IMR-90 (cell line): ENCODE data around the gene DLGAP4. TPM values are rescaled to one million over a fixed set of nuclear protein-coding genes. Genes with fewer than 3 reads are reported as not detected.

Experiments
- ATAC-seq: fragments of 200-7000 bp; cut with Tn5 transposase; 2 replicates; pipeline ENCODE4 v1.9.1; 2020; ENCODE audit warnings: low read depth, mild to moderate bottlenecking, moderate library complexity
- BruUV-seq: library from RNA; stranded (reverse); fragments of 400-500 nt; replicated peaks from 2 replicates; lab custom pipeline; 2021; lab: Mats Ljungman, UMichigan
- CTCF ChIA-PET: fragments of 300-600 bp; formaldehyde crosslinking; extraction: SDS; loops from one replicate; lab custom pipeline; 2021; ENCODE audit warnings: antibody characterized with exemption; lab: Yijun Ruan, JAX
- POLR2A ChIA-PET: fragments of 300-600 bp; sonication (Branson Sonifier 250); formaldehyde crosslinking; loops from one replicate; lab custom pipeline; 2022; ENCODE audit warnings: antibody characterized with exemption; ENCODE audit not compliant: unreplicated experiment; lab: Charles Lee
- DNase-seq: peaks from one replicate; pipeline ENCODE4 v3.0.0; 2013
- H2AFZ ChIP-seq: replicated peaks from 2 replicates; pipeline ENCODE3; 2013; ENCODE audit warnings: low read length, mild to moderate bottlenecking; ENCODE audit not compliant: poor library complexity
- H2AK5ac ChIP-seq: 2 replicates; pipeline ENCODE4 v1.6.1; 2013; ENCODE audit warnings: low read depth, low read length, inconsistent platforms
- H2AK9ac ChIP-seq: replicated peaks from 2 replicates; pipeline ENCODE3; 2013; ENCODE audit warnings: mild to moderate bottlenecking, low read depth, low read length, moderate library complexity; ENCODE audit not compliant: poor library complexity
- H2BK120ac ChIP-seq: 2 replicates; pipeline ENCODE4 v1.6.1; 2013; ENCODE audit warnings: low read depth, low read length, inconsistent platforms
- H2BK15ac ChIP-seq: 3 replicates; pipeline ENCODE4 v1.6.1; 2013; ENCODE audit warnings: low read depth, low read length, inconsistent platforms
- H2BK20ac ChIP-seq: 2 replicates; pipeline ENCODE4 v1.6.1; 2013; ENCODE audit warnings: low read depth, mild to moderate bottlenecking, inconsistent platforms, low read length, moderate library complexity
- H2BK5ac ChIP-seq: 2 replicates; pipeline ENCODE4 v1.6.1; 2013; ENCODE audit warnings: mild to moderate bottlenecking, low read depth, low read length, inconsistent platforms; ENCODE audit not compliant: poor library complexity, severe bottlenecking
- H3K14ac ChIP-seq: replicated peaks from 2 replicates; pipeline ENCODE4 v1.6.1; 2013; ENCODE audit warnings: low read depth, low read length, inconsistent platforms
- H3K18ac ChIP-seq: 2 replicates; pipeline ENCODE4 v1.6.1; 2013; ENCODE audit warnings: low read depth, low read length, control low read depth
- H3K23ac ChIP-seq: 2 replicates; pipeline ENCODE4 v1.6.1; 2013; ENCODE audit warnings: low read depth, low read length, inconsistent platforms
- H3K27ac ChIP-seq: 2 replicates; pipeline ENCODE4 v1.5.1; 2013; ENCODE audit warnings: mild to moderate bottlenecking, control low read depth, low read length; ENCODE audit not compliant: insufficient read depth
- H3K27me3 ChIP-seq: 2 replicates; pipeline ENCODE4 v1.6.1; 2013; ENCODE audit warnings: low read length; ENCODE audit not compliant: control insufficient read depth, insufficient read depth
- H3K36me3 ChIP-seq: 2 replicates; pipeline ENCODE4 v1.6.1; 2013; ENCODE audit warnings: low read length, mixed read lengths; ENCODE audit not compliant: control insufficient read depth, insufficient read depth
- H3K4ac ChIP-seq: 2 replicates; pipeline ENCODE4 v1.6.1; 2013; ENCODE audit warnings: low read depth, low read length, inconsistent platforms
- H3K4me1 ChIP-seq: 2 replicates; pipeline ENCODE4 v1.6.1; 2013; ENCODE audit warnings: low read length, mixed read lengths; ENCODE audit not compliant: control insufficient read depth, insufficient read depth
- H3K4me2 ChIP-seq: 2 replicates; pipeline ENCODE4 v1.6.1; 2013; ENCODE audit warnings: low read depth, mild to moderate bottlenecking, control low read depth, low read length, moderate library complexity
- H3K4me3 ChIP-seq: 2 replicates; pipeline ENCODE4 v1.5.1; 2013; ENCODE audit warnings: low read depth, mild to moderate bottlenecking, control low read depth, low read length, moderate library complexity; ENCODE audit not compliant: insufficient read depth
- H3K56ac ChIP-seq: 2 replicates; pipeline ENCODE4 v1.6.1; 2013; ENCODE audit warnings: low read length, inconsistent platforms; ENCODE audit not compliant: insufficient read depth; ENCODE audit errors: extremely low read depth
- H3K79me1 ChIP-seq, 2 experiments: 2 replicates each; pipeline ENCODE4 v1.6.1; 2013; ENCODE audit warnings: low read length in 2 of 2, inconsistent platforms in 1 of 2, low read depth in 1 of 2
- H3K9ac ChIP-seq: 2 replicates; pipeline ENCODE4 v1.6.1; 2013; ENCODE audit warnings: low read depth, low read length, control low read depth
- H3K9me1 ChIP-seq: 2 replicates; pipeline ENCODE4 v1.6.1; 2013; ENCODE audit warnings: low read length, inconsistent platforms; ENCODE audit not compliant: insufficient read depth
- H3K9me3 ChIP-seq: 2 replicates; pipeline ENCODE4 v1.6.1; 2013; ENCODE audit warnings: low read length; ENCODE audit not compliant: control insufficient read depth, insufficient read depth
- H4K20me1 ChIP-seq: 2 replicates; pipeline ENCODE4 v1.6.1; 2013; ENCODE audit warnings: low read length, inconsistent platforms; ENCODE audit not compliant: insufficient read depth
- H4K5ac ChIP-seq: 2 replicates; pipeline ENCODE4 v1.6.1; 2013; ENCODE audit warnings: mild to moderate bottlenecking, low read depth, low read length, control low read depth
- H4K8ac ChIP-seq, 2 experiments: 2 replicates each; pipeline ENCODE4 v1.6.1; 2013; ENCODE audit warnings: low read depth in 2 of 2, low read length in 2 of 2, control low read depth in 1 of 2, inconsistent platforms in 1 of 2
- H4K91ac ChIP-seq: 2 replicates; pipeline ENCODE4 v1.6.1; 2013; ENCODE audit warnings: low read depth, low read length, inconsistent platforms; ENCODE audit not compliant: insufficient read depth
- CEBPB ChIP-seq: IDR thresholded peaks from 2 replicates; pipeline ENCODE4 v1.6.1; 2012; ENCODE audit warnings: low read depth, low read length, improper control_type of control experiment
- MAFK ChIP-seq: IDR thresholded peaks from 2 replicates; pipeline ENCODE4 v1.6.1; 2012; ENCODE audit warnings: low read depth, low read length, improper control_type of control experiment
- NFE2L2 ChIP-seq: fragments of 150-350 bp; IDR thresholded peaks from 2 replicates; pipeline ENCODE4 v1.6.1; 2016; ENCODE audit warnings: low read depth, mild to moderate bottlenecking, low read length
- POLR2A ChIP-seq: IDR thresholded peaks from 2 replicates; pipeline ENCODE4 v1.6.1; 2012; ENCODE audit warnings: mild to moderate bottlenecking, low read depth, low read length
- RFX5 ChIP-seq: IDR thresholded peaks from 2 replicates; pipeline ENCODE4 v1.8.0; 2012; ENCODE audit warnings: low read depth, mild to moderate bottlenecking, low read length, moderate library complexity
- SMC3 ChIP-seq: fragments of 150-350 bp; IDR thresholded peaks from 2 replicates; pipeline ENCODE4 v1.6.1; 2016; ENCODE audit warnings: low read depth, mild to moderate bottlenecking, antibody characterized with exemption, low read length, moderate library complexity
- WGBS, 2 experiments: methylation state at CpG; one replicate each; pipeline versions ENCODE4 v1.1.5 to v1.1.7; 2013; ENCODE audit warnings: missing lambda C conversion rate in 2 of 2; ENCODE audit not compliant: insufficient read length in 1 of 2; ENCODE audit errors: extremely low coverage in 2 of 2; 5-methylcytosine and 5-hydroxymethylcytosine counted together
- dilution Hi-C: fragments of 300-500 bp; cut with HindIII; formaldehyde crosslinking; loops from one replicate; pipeline ENCODE4 v1.14.3; 2018; ENCODE audit warnings: low sequenced_read_pairs; ENCODE audit not compliant: unreplicated experiment
- in situ Hi-C: fragments of 300-500 bp; cut with MboI; formaldehyde crosslinking; loops from 3 replicates; pipeline ENCODE4 v1.14.3; 2019; ENCODE audit warnings: low sequenced_read_pairs, inconsistent platforms, mixed read lengths
- intact Hi-C: fragments of 100-400 bp; cut with micrococcal nuclease; formaldehyde crosslinking; loops from 2 replicates; pipeline ENCODE4 v1.10.0; 2022
- polyA plus RNA-seq, 3 experiments: library from polyadenylated mRNA; depleted of rRNA; stranded (reverse); fragments of >200 nt; gene quantifications; 2 replicates each; pipeline ENCODE4 v1.2.3, GENCODE V29; 2012; ENCODE audit warnings: low replicate concordance in 1 of 3
- total RNA-seq: library from RNA; depleted of rRNA; stranded (reverse); fragments of >200 nt; gene quantifications from 2 replicates; pipeline ENCODE4 v1.2.3, GENCODE V29; 2012
- TF ChIP-seq, protein P1 (sequence below): fragments of 150-350 bp; IDR thresholded peaks from 2 replicates; pipeline ENCODE4 v1.6.1; 2016; ENCODE audit warnings: low read depth, mild to moderate bottlenecking, low read length, moderate library complexity, borderline replicate concordance
- TF ChIP-seq, protein P2 (sequence below): conservative IDR thresholded peaks from 2 replicates; pipeline ENCODE4 v1.5.1; 2012; ENCODE audit warnings: mild to moderate bottlenecking, low read depth, low read length, improper control_type of control experiment
- TF ChIP-seq, protein P3 (sequence below): fragments of 150-350 bp; IDR thresholded peaks from 2 replicates; pipeline ENCODE4 v1.6.1; 2017; ENCODE audit warnings: mild to moderate bottlenecking, antibody characterized with exemption, low read length, low read depth

DLGAP4 gene
- total and polyA plus RNA-seq, 2 of the 4 experiments (the other 2 are of a cell fraction): 32.3 to 73.2 TPM

DNA sequence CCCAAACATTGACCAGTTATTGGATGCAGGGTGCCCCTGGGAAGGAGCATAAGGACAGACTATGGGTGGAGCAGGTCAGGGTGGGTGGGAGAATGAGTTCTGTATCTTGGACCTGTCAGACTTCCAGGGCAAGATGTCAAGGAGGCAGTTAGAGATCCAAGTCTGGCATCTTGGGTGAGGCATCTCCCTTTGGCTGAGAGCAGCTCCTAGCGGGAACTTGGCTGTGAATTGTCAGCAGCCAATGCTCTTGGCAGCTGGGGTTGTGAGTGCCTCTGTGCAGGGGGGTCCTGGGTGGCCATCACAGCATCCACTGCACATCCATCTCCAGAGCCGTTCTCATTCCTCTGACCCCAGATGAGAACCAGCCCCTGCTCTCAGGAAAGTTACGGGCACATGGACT, 118.2 kb downstream of the DLGAP4 start:
- intact Hi-C loops (no loop called here), in situ Hi-C loops (no loop called here), dilution Hi-C loops (no loop called here)
- Histone ChIP-seq H2BK5ac (no peak overlapping the region), H3K23ac (no peak overlapping the region), H3K56ac (no peak overlapping the region), H3K36me3 (no peaks in the 10 kb centered on the region), H3K4me3 (no peak overlapping the region), H4K5ac (no peak overlapping the region), H4K20me1 (no peaks in the 10 kb centered on the region), H3K18ac (no peak overlapping the region), H2BK20ac (no peak overlapping the region), H3K9ac (no peak overlapping the region), H3K27ac (no peak overlapping the region), H3K4ac (no peak overlapping the region), H2BK120ac (no peak overlapping the region), H3K9me1 (no peaks in the 10 kb centered on the region; the same call in 1 of the 2 replicates), H4K91ac (no peak overlapping the region), H3K4me2 (no peak overlapping the region), H2AK5ac (no peak overlapping the region), H3K9me3 (peaks cover 3% of the 10 kb centered on the region; the same call in 1 of the 2 replicates), H3K14ac (no peak overlapping the region), H2AFZ (no peak overlapping the region), H3K79me1 (no peaks in the 10 kb centered on the region), H2BK15ac (no peak overlapping the region), H3K27me3 (peaks cover 37% of the 10 kb centered on the region), H2AK9ac (no peak overlapping the region), H4K8ac (no peak overlapping the region), H3K4me1 (no peaks in the 10 kb centered on the region)
- DNase-seq (no peak), ATAC-seq (no peak)
- no CpG with 5 or more reads among the region's 3 CpGs for WGBS, 2 experiments
- BruUV-seq: no TSS peak
- ChIA-PET POLR2A (no interaction called here), CTCF (interaction anchor here (0.6 kb wide), 1 partner anchor 222 kb away, joined by 8 read pairs; no protein-coding TSS in a partner anchor)
- no peak for TF ChIP-seq CEBPB
- TF ChIP-seq, protein P1, sequence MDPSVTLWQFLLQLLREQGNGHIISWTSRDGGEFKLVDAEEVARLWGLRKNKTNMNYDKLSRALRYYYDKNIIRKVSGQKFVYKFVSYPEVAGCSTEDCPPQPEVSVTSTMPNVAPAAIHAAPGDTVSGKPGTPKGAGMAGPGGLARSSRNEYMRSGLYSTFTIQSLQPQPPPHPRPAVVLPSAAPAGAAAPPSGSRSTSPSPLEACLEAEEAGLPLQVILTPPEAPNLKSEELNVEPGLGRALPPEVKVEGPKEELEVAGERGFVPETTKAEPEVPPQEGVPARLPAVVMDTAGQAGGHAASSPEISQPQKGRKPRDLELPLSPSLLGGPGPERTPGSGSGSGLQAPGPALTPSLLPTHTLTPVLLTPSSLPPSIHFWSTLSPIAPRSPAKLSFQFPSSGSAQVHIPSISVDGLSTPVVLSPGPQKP: no peak
- no peak for TF ChIP-seq RFX5
- TF ChIP-seq NFE2L2: no peak
- TF ChIP-seq MAFK: no peak
- no peak for TF ChIP-seq POLR2A
- TF ChIP-seq, protein P2, sequence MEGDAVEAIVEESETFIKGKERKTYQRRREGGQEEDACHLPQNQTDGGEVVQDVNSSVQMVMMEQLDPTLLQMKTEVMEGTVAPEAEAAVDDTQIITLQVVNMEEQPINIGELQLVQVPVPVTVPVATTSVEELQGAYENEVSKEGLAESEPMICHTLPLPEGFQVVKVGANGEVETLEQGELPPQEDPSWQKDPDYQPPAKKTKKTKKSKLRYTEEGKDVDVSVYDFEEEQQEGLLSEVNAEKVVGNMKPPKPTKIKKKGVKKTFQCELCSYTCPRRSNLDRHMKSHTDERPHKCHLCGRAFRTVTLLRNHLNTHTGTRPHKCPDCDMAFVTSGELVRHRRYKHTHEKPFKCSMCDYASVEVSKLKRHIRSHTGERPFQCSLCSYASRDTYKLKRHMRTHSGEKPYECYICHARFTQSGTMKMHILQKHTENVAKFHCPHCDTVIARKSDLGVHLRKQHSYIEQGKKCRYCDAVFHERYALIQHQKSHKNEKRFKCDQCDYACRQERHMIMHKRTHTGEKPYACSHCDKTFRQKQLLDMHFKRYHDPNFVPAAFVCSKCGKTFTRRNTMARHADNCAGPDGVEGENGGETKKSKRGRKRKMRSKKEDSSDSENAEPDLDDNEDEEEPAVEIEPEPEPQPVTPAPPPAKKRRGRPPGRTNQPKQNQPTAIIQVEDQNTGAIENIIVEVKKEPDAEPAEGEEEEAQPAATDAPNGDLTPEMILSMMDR: no peak
- TF ChIP-seq, protein P3, sequence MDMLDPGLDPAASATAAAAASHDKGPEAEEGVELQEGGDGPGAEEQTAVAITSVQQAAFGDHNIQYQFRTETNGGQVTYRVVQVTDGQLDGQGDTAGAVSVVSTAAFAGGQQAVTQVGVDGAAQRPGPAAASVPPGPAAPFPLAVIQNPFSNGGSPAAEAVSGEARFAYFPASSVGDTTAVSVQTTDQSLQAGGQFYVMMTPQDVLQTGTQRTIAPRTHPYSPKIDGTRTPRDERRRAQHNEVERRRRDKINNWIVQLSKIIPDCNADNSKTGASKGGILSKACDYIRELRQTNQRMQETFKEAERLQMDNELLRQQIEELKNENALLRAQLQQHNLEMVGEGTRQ: no peak
- no peak for TF ChIP-seq SMC3
